ENCODE data around the gene TAGLN3. TPM values are rescaled to one million over a fixed set of nuclear protein-coding genes. Genes with fewer than 3 reads are reported as not detected.

TAGLN3 gene
- total and polyA plus RNA-seq, 4 donors = not detected

GRCh38 chr3:111955876-111956275, 42.8 kb upstream of the TAGLN3 start:
- WGBS = 100% methylated on average over 1 of the region's 1 CpG
- Histone ChIP-seq H3K27me3 (ENCODE audit: control insufficient read depth in 4 of 4, insufficient read depth in 4 of 4, low read length in 3 of 4) (no peaks in the 10 kb centered on the region), H3K4me1 (ENCODE audit: control insufficient read depth in 4 of 4, insufficient read depth in 4 of 4, low read length in 3 of 4) (no peaks in the 10 kb centered on the region), H3K4me3 (ENCODE audit: low read depth in 1 of 3, low read length in 3 of 3) (no peak overlapping the region), H3K36me3 (ENCODE audit: control insufficient read depth in 4 of 4, insufficient read depth in 3 of 4, low read depth in 1 of 4, low read length in 3 of 4) (peaks cover 2 to 28% (median 24%) of the 10 kb centered on the region in 4 donors), H3K9ac (ENCODE audit: low read depth in 1 of 2, low read length in 2 of 2) (no peak overlapping the region), H3K9me3 (ENCODE audit: control insufficient read depth in 4 of 4, low read length in 3 of 4) (no peaks in the 10 kb centered on the region), H3K27ac (ENCODE audit: low read depth in 1 of 2, low read length in 2 of 2) (no peak overlapping the region)
- no peak for DNase-seq (ENCODE audit: low spot score)
- TF ChIP-seq NR2F2 (IDR thresholded peaks at IDR 0.05) (no peak), JUND (IDR thresholded peaks at IDR 0.05) (no peak), ATF3 (IDR thresholded peaks at IDR 0.05) (no peak), TAF1 (conservative IDR thresholded peaks at IDR 0.05) (no peak)

- H3K4me1 ChIP-seq (ENCODE audit: control insufficient read depth in 4 of 4, insufficient read depth in 4 of 4, low read length in 3 of 4) = no peaks in the 10 kb centered on the region
- DNase-seq (ENCODE audit: low spot score) = no peak
- no peak overlapping the region for H3K27ac ChIP-seq (ENCODE audit: low read depth in 1 of 2, low read length in 2 of 2)
- no peak overlapping the region for H3K4me3 ChIP-seq (ENCODE audit: low read depth in 1 of 3, low read length in 3 of 3)
- peaks cover 2 to 28% (median 25%) of the 10 kb centered on the region in 4 donors for H3K36me3 ChIP-seq (ENCODE audit: control insufficient read depth in 4 of 4, insufficient read depth in 3 of 4, low read depth in 1 of 4, low read length in 3 of 4)
- TF ChIP-seq REST (IDR thresholded peaks at IDR 0.05) (no peak), SP1 (IDR thresholded peaks at IDR 0.05) (no peak), NR2F2 (IDR thresholded peaks at IDR 0.05) (no peak), HNF4G (IDR thresholded peaks at IDR 0.05) (no peak), ATF3 (IDR thresholded peaks at IDR 0.05) (no peak), ZBTB33 (IDR thresholded peaks at IDR 0.05) (no peak), RXRA (IDR thresholded peaks at IDR 0.05) (no peak), RAD21 (IDR thresholded peaks at IDR 0.05) (no peak), HNF4A (conservative IDR thresholded peaks at IDR 0.05) (no peak), GABPA (IDR thresholded peaks at IDR 0.05 in 1 of 2, conservative IDR thresholded peaks at IDR 0.05 in 1 of 2) (no peak)
- TF ChIP-seq, protein P1, sequence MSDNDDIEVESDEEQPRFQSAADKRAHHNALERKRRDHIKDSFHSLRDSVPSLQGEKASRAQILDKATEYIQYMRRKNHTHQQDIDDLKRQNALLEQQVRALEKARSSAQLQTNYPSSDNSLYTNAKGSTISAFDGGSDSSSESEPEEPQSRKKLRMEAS (IDR thresholded peaks at IDR 0.05) = no peak
- H3K27me3 ChIP-seq (ENCODE audit: control insufficient read depth in 4 of 4, insufficient read depth in 4 of 4, low read length in 3 of 4) = no peaks in the 10 kb centered on the region
- no peak overlapping the region for H3K9ac ChIP-seq (ENCODE audit: low read depth in 1 of 2, low read length in 2 of 2)
- WGBS = 96% methylated on average over 3 of the region's 3 CpGs
- H3K9me3 ChIP-seq (ENCODE audit: control insufficient read depth in 4 of 4, low read length in 3 of 4) = no peaks in the 10 kb centered on the region
These were observed 42.3 kb upstream of the TAGLN3 start for GRCh38 chr3:111956449-111956848.
